ENCODE results near the gene PDXDC1.
"Not testable (repeated sequence)": the region's sequence is repeated elsewhere in the genome, so short reads cannot be mapped to it uniquely, and the experiment has no call there.

The PDXDC1 gene

DNA sequence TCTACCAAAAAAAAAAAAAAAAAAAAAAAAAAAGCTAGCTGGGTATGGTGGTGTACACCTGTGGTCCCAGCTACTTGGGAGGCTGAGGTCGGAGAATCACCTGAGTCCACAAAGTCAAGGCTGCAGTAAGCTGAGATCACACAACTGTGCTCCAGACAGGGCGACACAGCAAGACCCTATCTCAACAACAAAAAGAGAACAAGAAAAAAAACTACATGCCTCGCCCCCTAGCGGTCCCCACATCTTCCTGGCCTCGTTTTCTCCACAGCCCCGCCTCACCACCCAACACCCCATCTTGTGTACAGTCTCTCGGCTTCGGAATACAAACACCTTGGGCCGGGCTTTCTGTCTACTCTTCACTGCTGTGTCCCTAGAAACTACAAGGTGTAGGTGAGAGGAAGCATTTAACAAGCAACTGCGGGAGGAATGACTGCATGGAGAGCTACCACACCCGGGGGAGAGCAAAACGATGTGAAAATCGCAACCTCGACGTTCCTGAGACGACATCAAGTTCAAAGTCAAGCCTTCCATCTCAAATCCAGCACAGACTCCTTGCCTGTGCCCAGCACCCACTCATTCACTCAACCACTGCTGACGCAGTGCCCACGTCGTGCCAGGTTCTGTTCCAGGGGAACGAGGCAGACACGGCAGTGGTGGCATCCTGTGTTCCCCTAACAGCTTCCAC lies 72.0 kb downstream of the PDXDC1 start:
- DNase-seq (ENCODE audit: low read depth, low spot score) = no peak
- H3K27ac ChIP-seq = no peak overlapping the region
- no peak overlapping the region for H3K4me3 ChIP-seq
- H3K9me3 ChIP-seq (ENCODE audit: low read depth, low read length) = no peaks in the 10 kb centered on the region
- no peak overlapping the region for H3K9ac ChIP-seq (ENCODE audit: insufficient read length)
- no peak for TF ChIP-seq EZH2 (IDR thresholded peaks at IDR 0.05)
- H3K36me3 ChIP-seq (ENCODE audit: insufficient read depth, low read length) = peaks cover 8% of the 10 kb centered on the region; the same call in 1 of the 2 replicates

DNA sequence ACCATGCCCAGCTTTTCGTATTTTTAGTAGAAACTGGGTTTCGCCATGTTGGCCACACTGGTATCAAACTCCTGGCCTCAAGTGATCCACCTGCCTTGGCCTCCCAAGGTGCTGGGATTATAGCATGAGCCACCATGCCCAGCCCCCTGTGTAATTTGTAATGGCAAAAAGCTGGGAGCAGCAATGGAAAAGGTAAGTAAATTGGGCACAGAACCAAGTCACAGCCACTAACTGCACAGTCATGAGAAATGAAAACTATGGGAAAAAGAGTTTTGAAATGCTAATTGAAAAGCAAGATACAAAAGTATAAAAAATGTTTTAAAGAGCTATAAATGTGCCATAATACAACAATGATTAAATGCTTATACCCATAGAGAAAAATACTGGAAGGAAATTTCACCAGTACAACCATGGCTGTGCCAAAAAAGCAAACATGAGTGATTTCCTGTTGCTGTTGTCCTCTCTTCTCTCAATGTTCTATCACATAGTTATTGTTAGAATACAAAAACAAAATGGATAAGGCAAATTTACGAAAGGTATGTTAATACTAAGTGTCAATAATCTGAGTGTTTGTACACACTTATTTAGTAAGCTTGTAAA lies 74.9 kb downstream of the PDXDC1 start:
- no peak for DNase-seq (ENCODE audit: low read depth, low spot score)
- no peak overlapping the region for H3K9ac ChIP-seq (ENCODE audit: insufficient read length)
- H3K36me3 ChIP-seq (ENCODE audit: insufficient read depth, low read length) = peaks cover 5% of the 10 kb centered on the region; the same call in 1 of the 2 replicates
- peak overlapping the region; percentile 1; the same call in 1 of the 2 replicates for H3K27ac ChIP-seq
- H3K4me3 ChIP-seq = no peak overlapping the region
- TF ChIP-seq EZH2 (IDR thresholded peaks at IDR 0.05) (no peak), FOXP2 (optimal IDR thresholded peaks at IDR 0.05; ENCODE audit: control extremely low read depth, extremely low read length, insufficient read depth) (no peak), POLR2AphosphoS5 (IDR thresholded peaks at IDR 0.05; ENCODE audit: borderline replicate concordance, low read depth, low read length) (no peak)
- H3K9me3 ChIP-seq (ENCODE audit: low read depth, low read length) = no peaks in the 10 kb centered on the region

DNA sequence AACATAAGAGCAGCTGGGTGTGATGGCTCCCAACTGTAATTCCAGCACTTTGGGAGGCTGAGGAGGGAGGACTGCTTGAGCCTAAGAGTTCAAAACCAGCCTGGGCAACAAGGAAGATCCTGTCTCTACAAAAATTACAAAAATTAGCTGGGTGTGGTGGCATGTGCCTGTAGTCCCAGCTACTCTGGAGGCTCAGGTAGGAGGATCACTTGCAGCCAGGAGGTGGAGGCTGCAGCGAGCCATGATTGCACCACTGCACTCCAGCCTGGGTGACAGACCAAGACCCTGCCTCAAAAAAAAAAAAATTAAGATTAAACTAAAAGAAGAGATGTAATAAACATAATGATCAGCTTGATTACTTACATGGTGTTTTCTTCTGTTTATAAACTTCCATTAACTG lies 75.6 kb downstream of the PDXDC1 start:
- not testable (repeated sequence) for H3K36me3 ChIP-seq (ENCODE audit: insufficient read depth, low read length); H3K9ac ChIP-seq (ENCODE audit: insufficient read length); H3K4me3 ChIP-seq; H3K9me3 ChIP-seq (ENCODE audit: low read depth, low read length); DNase-seq (ENCODE audit: low read depth, low spot score)
- H3K27ac ChIP-seq = peak overlapping the region; percentile 1; the same call in 1 of the 2 replicates

DNA sequence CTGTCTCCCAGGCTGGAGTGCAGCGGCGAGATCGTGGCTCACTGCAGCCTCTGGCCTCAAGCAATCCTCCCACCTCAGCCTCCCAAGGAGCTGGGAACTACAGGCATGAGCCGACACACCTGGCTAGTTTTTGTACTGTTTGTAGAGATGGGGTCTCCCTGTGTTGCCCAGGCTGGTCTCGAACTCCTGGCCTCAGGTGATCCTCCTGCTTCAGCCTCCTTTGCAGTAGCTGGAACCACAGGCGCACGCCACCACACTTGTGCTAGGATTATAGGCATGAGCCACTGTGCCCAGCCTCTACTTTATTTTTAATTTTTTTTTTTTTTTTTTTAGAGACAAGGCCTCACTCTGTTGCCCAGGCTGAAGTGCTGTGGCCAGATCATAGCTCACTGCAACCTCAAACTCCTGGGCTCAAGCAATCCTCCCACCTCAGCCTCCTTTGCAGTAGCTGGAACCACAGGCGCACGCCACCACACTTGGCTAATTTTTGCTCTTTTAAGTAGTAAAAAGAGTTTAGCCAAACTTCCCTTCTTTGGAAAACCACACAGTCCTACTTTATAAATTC lies 76.6 kb downstream of the PDXDC1 start:
- DNase-seq (ENCODE audit: low read depth, low spot score) = no peak
- Histone ChIP-seq H3K9me3 (ENCODE audit: low read depth, low read length) (no peaks in the 10 kb centered on the region), H3K27ac (no peak overlapping the region), H3K4me3 (no peak overlapping the region), H3K9ac (ENCODE audit: insufficient read length) (no peak overlapping the region), H3K36me3 (ENCODE audit: insufficient read depth, low read length) (peaks cover 5% of the 10 kb centered on the region; the same call in 1 of the 2 replicates)
- no peak for TF ChIP-seq FOXP2 (optimal IDR thresholded peaks at IDR 0.05; ENCODE audit: control extremely low read depth, extremely low read length, insufficient read depth)
- TF ChIP-seq EZH2 (IDR thresholded peaks at IDR 0.05) = no peak
- no peak for TF ChIP-seq POLR2AphosphoS5 (IDR thresholded peaks at IDR 0.05; ENCODE audit: borderline replicate concordance, low read depth, low read length)

DNA sequence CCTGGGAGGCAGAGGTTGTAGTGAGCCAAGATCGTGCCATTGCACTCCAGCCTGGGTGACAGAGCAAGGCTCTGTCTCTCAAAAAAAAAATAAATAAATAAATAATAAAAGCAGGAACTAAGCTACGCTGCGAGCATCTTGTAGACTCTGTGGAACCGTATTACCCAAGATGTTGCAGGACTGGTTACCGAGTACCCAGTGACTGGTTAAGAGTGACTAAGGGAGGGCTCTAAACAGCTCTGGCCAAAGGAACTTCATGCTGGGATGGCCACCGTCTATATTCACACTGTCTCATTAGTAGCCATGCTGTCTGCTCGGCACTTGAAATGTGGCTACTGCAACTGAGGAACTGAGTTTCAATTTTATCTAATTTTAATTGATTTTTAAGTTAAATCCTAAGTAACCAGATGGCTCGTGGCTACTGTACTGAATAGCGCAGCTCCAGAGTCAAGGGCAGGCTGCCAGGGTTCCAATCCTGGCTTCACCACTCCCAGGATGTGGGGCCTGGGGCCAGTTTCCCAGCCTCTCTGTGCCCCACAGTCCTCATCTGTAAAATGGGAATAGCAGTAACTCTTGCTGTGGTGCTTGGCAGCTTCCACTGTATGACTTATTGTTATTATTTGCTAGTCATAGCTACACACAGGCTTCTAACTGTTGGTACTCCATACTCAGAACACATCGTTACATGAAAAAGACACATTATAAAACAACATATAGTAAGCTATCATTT lies 78.1 kb downstream of the PDXDC1 start:
- no peaks in the 10 kb centered on the region for H3K36me3 ChIP-seq (ENCODE audit: insufficient read depth, low read length)
- DNase-seq (ENCODE audit: low read depth, low spot score) = no peak
- no peaks in the 10 kb centered on the region for H3K9me3 ChIP-seq (ENCODE audit: low read depth, low read length)
- H3K4me3 ChIP-seq = no peak overlapping the region
- no peak overlapping the region for H3K9ac ChIP-seq (ENCODE audit: insufficient read length)
- TF ChIP-seq EZH2 (IDR thresholded peaks at IDR 0.05) = no peak
- no peak for TF ChIP-seq FOXP2 (optimal IDR thresholded peaks at IDR 0.05; ENCODE audit: control extremely low read depth, extremely low read length, insufficient read depth)
- no peak for TF ChIP-seq POLR2AphosphoS5 (IDR thresholded peaks at IDR 0.05; ENCODE audit: borderline replicate concordance, low read depth, low read length)
- H3K27ac ChIP-seq = no peak overlapping the region

DNA sequence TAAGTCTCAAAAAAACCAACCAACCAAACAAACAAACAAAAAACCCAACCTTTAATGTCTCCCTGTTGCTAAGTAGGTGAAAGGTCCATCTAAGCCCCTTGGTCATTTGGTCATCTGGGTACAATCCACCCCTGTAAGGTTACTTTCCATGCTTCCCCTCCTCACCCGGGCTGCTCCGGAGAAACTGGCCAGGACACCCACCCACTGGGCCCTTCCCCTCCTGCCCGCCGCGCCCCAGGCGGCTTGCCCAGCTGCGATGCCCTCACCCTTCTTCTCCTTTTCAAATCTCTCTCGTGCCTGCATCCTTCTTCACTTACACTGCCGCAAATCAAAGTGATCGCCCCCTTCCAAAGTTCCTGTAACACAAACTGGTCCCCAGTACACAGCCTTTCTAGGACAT lies 79.1 kb downstream of the PDXDC1 start:
- H3K4me3 ChIP-seq = no peak overlapping the region
- H3K36me3 ChIP-seq (ENCODE audit: insufficient read depth, low read length) = peaks cover 2% of the 10 kb centered on the region; the same call in 1 of the 2 replicates
- no peaks in the 10 kb centered on the region for H3K9me3 ChIP-seq (ENCODE audit: low read depth, low read length)
- no peak overlapping the region for H3K9ac ChIP-seq (ENCODE audit: insufficient read length)
- DNase-seq (ENCODE audit: low read depth, low spot score) = no peak
- no peak overlapping the region for H3K27ac ChIP-seq
- TF ChIP-seq EZH2 (IDR thresholded peaks at IDR 0.05) (no peak), POLR2AphosphoS5 (IDR thresholded peaks at IDR 0.05; ENCODE audit: borderline replicate concordance, low read depth, low read length) (no peak), FOXP2 (optimal IDR thresholded peaks at IDR 0.05; ENCODE audit: control extremely low read depth, extremely low read length, insufficient read depth) (no peak)

DNA sequence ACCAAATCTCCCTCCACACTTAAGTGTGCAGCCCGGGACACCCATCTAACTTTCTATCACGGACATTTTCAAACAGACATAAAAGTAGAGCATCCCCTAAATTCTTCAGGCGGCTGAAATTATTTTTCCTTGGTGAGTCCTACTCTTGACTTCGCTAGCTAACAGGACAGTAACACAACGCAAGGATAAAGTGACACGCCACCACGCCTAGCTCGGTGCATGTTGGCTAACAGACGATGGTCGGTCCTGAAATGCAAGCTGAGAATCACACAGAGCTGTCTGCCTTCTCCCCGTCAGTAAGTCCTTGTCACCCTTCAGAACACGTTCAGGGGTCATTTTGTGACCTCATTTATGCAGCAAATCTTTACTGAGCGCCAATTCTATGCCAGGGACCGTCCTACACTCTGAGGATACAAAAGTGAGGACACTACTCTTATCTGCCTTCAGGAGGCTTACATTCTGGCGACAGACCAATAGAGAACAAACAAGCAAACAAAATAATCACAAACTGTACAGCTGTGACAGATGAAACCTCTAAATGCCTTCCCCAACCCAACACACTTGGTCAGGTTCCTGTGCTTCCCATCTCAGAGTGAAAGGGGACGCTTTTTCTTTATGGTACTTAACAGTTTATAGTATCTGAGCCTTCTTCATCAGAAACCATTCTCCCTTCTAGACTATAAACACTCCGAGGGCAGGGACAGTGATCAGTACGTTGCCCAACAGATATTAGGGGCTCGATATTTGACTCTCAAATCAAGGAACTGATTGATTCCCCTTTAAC lies 79.7 kb downstream of the PDXDC1 start:
- TF ChIP-seq POLR2AphosphoS5 (IDR thresholded peaks at IDR 0.05; ENCODE audit: borderline replicate concordance, low read depth, low read length) (no peak), FOXP2 (optimal IDR thresholded peaks at IDR 0.05; ENCODE audit: control extremely low read depth, extremely low read length, insufficient read depth) (no peak), EZH2 (IDR thresholded peaks at IDR 0.05) (no peak)
- H3K36me3 ChIP-seq (ENCODE audit: insufficient read depth, low read length) = peaks cover 9% of the 10 kb centered on the region
- peak overlapping the region; percentile 94 for H3K4me3 ChIP-seq
- no peak for DNase-seq (ENCODE audit: low read depth, low spot score)
- peak overlapping the region; percentile 92 for H3K9ac ChIP-seq (ENCODE audit: insufficient read length)
- H3K27ac ChIP-seq = no peak overlapping the region
- H3K9me3 ChIP-seq (ENCODE audit: low read depth, low read length) = no peaks in the 10 kb centered on the region

All from SK-N-MC (cell line).